ENCODE data around the gene TSSC4.

- TF ChIP-seq CTCF (conservative IDR thresholded peaks at IDR 0.05; ENCODE audit: low read length) = no peak
- no peak for TF ChIP-seq EZH2phosphoT487 (IDR thresholded peaks at IDR 0.05; ENCODE audit: borderline replicate concordance, low read depth, low read length)
These were observed 52.9 kb downstream of the TSSC4 start for GRCh38 chr11:2453436-2453835.

Measured in OCI-LY7 (cell line).